Activated CD8-positive, alpha-beta memory T cell treated with anti-CD3 and anti-CD28 coated beads, Interleukin-2, amount 50 U/mL, for 24 hours (primary cell): ENCODE measurements around the gene C12orf75.
"Not testable (repeated sequence)": the region's sequence is repeated elsewhere in the genome, so short reads cannot be mapped to it uniquely, and the experiment has no call there.

ENCODE experiments used
- DNase-seq: peaks from one replicate; pipeline ENCODE4 v3.0.0-alpha.2; 2020; ENCODE audit errors: extremely low read depth

Gene C12orf75

GRCh38 chr12:105335856-105336255 lies 5.4 kb downstream of the C12orf75 start:
- DNase-seq, result no peak

GRCh38 chr12:105336411-105336810 lies 5.9 kb downstream of the C12orf75 start:
- no peak for DNase-seq

- DNase-seq, result no peak
Measured at GRCh38 chr12:105337391-105337790, 6.9 kb downstream of the C12orf75 start.

GRCh38 chr12:105338966-105339365 lies 8.5 kb downstream of the C12orf75 start:
- no peak for DNase-seq

- no peak for DNase-seq
Measured at GRCh38 chr12:105341010-105341409, 10.5 kb downstream of the C12orf75 start.

- not testable (repeated sequence) for DNase-seq
Measured at GRCh38 chr12:105341620-105342019, 11.1 kb downstream of the C12orf75 start.

- DNase-seq, result no peak
Measured at GRCh38 chr12:105342464-105342863, 12.0 kb downstream of the C12orf75 start.

- no peak for DNase-seq
Measured at GRCh38 chr12:105343836-105344235, 13.3 kb downstream of the C12orf75 start.

- DNase-seq, result no peak
Measured at GRCh38 chr12:105347499-105347898, 17.0 kb downstream of the C12orf75 start.

- no peak for DNase-seq
Measured at GRCh38 chr12:105348142-105348541, 17.7 kb downstream of the C12orf75 start.

- DNase-seq, result no peak
Measured at GRCh38 chr12:105348561-105348960, 18.1 kb downstream of the C12orf75 start.

GRCh38 chr12:105349138-105349537 lies 18.6 kb downstream of the C12orf75 start:
- DNase-seq, result no peak

GRCh38 chr12:105351523-105351922 lies 21.0 kb downstream of the C12orf75 start:
- no peak for DNase-seq

- DNase-seq, result no peak
Measured at GRCh38 chr12:105352052-105352451, 21.6 kb downstream of the C12orf75 start.

GRCh38 chr12:105352940-105353635 lies 22.6 kb downstream of the C12orf75 start:
- DNase-seq, result no peak

GRCh38 chr12:105355752-105356151 lies 25.3 kb downstream of the C12orf75 start:
- DNase-seq, result no peak

GRCh38 chr12:105357162-105357691 lies 26.7 kb downstream of the C12orf75 start:
- no peak for DNase-seq

GRCh38 chr12:105358789-105359188 lies 28.3 kb downstream of the C12orf75 start:
- no peak for DNase-seq

- no peak for DNase-seq
Measured at GRCh38 chr12:105359856-105360255, 29.4 kb downstream of the C12orf75 start.

- no peak for DNase-seq
Measured at GRCh38 chr12:105363890-105364289, 33.4 kb downstream of the C12orf75 start.

- no peak for DNase-seq
Measured at GRCh38 chr12:105365231-105365630, 34.7 kb downstream of the C12orf75 start.

- DNase-seq, result no peak
Measured at GRCh38 chr12:105368047-105368646, 37.7 kb downstream of the C12orf75 start.

- no peak for DNase-seq
Measured at GRCh38 chr12:105369014-105369413, 38.5 kb downstream of the C12orf75 start.
